ENCODE data around the gene GNAQ. TPM values are rescaled to one million over a fixed set of nuclear protein-coding genes. Genes with fewer than 3 reads are reported as not detected.

The GNAQ gene
- total and polyA plus RNA-seq, 2 experiments from 2014 or later, result 21.1 to 43.1 TPM

- no peaks in the 10 kb centered on the region; the same call in 1 of the 2 replicates for H3K79me2 ChIP-seq (replicated peaks; ENCODE audit: insufficient read depth)
- no peak overlapping the region for H3K4me2 ChIP-seq
- H3K4me3 ChIP-seq, result no peak overlapping the region
- no peaks in the 10 kb centered on the region for H3K36me3 Mint-ChIP-seq (ENCODE audit: low read depth)
- DNase-seq (ENCODE audit: low spot score) (no peak), ATAC-seq (no peak; the same call in 2 of the 3 replicates)
- peaks cover 4% of the 10 kb centered on the region for H3K27me3 Mint-ChIP-seq (ENCODE audit: insufficient read depth, low read depth, poor library complexity)
- no peak overlapping the region for H2AFZ ChIP-seq
- no peaks in the 10 kb centered on the region for H4K20me1 ChIP-seq (replicated peaks; ENCODE audit: insufficient read depth)
- H3K27ac Mint-ChIP-seq, result no peak overlapping the region
- H3K4me3 Mint-ChIP-seq, result no peak overlapping the region
- H3K27ac ChIP-seq (ENCODE audit: low read depth), result no peak overlapping the region
- TF ChIP-seq CREB1 (CRISPR knock-in tag; IDR thresholded peaks at IDR 0.05; ENCODE audit: low read depth) (no peak), CTCF (conservative IDR thresholded peaks at IDR 0.05; ENCODE audit: low read depth in 2 of 2) (no peak), ZNF114 (CRISPR knock-in tag; IDR thresholded peaks at IDR 0.05) (no peak), POLR2AphosphoS5 (IDR thresholded peaks at IDR 0.05; ENCODE audit: low read depth) (no peak), JUNB (IDR thresholded peaks at IDR 0.05; ENCODE audit: unreplicated experiment) (no peak), ZNF462 (CRISPR knock-in tag; IDR thresholded peaks at IDR 0.05) (no peak), EZH2 (IDR thresholded peaks at IDR 0.05; ENCODE audit: low read depth, unreplicated experiment) (no peak), ZNF331 (CRISPR knock-in tag; IDR thresholded peaks at IDR 0.05; ENCODE audit: low read depth) (no peak)
- H3K4me1 ChIP-seq (ENCODE audit: insufficient read depth), result peaks cover 9% of the 10 kb centered on the region; the same call in 1 of the 2 replicates
- H3K4me1 Mint-ChIP-seq, result peaks cover 19% of the 10 kb centered on the region
- H3K9me3 Mint-ChIP-seq, result no peaks in the 10 kb centered on the region
- H3K27me3 ChIP-seq (ENCODE audit: insufficient read depth), result no peaks in the 10 kb centered on the region
- no peaks in the 10 kb centered on the region for H3K36me3 ChIP-seq (ENCODE audit: insufficient read depth)
- no peaks in the 10 kb centered on the region for H3K9me2 ChIP-seq (ENCODE audit: insufficient read depth)
- H3F3A ChIP-seq (replicated peaks; ENCODE audit: low read depth), result no peaks in the 10 kb centered on the region
Observed at GRCh38 chr9:77802515-77803293, 228.9 kb downstream of the GNAQ start.
